HEK293T (cell line): Measurements from ENCODE around the gene SERPINH1.

Source experiments
- SP1 ChIP-seq: fragments of 450-650 bp; IDR thresholded peaks from 2 replicates; pipeline ENCODE4 v1.6.1; 2017
- TF ChIP-seq, protein P1 (sequence below): fragments of 450-650 bp; IDR thresholded peaks from 2 replicates; pipeline ENCODE4 v1.6.1; 2016

DNA sequence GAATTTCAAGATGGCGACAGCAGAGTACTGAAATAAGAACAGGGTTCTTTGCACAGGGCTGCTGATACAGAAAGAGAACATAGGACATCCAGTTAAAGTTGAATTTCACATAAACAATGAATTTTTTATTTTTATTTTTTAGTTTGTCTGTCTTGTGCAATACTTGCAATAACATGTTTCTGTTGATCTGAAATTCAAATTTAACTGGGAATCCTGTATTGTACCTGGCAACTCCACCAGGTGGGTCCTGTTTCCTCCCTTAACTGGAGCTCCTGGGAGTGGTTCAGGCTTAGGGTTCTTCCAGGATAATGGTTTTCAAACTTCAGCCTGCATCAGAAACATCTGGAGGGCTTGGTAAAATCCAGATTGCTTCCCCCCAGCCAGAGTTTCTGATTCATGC lies 14.9 kb upstream of the SERPINH1 start:
- TF ChIP-seq SP1, result no peak
- TF ChIP-seq, protein P1, sequence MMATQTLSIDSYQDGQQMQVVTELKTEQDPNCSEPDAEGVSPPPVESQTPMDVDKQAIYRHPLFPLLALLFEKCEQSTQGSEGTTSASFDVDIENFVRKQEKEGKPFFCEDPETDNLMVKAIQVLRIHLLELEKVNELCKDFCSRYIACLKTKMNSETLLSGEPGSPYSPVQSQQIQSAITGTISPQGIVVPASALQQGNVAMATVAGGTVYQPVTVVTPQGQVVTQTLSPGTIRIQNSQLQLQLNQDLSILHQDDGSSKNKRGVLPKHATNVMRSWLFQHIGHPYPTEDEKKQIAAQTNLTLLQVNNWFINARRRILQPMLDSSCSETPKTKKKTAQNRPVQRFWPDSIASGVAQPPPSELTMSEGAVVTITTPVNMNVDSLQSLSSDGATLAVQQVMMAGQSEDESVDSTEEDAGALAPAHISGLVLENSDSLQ, result no peak
